Endothelial cell of umbilical vein (primary cell): ENCODE data around the gene ZNF598. TPM values are rescaled to one million over a fixed set of nuclear protein-coding genes. Genes with fewer than 3 reads are reported as not detected.

Experiments
- BruUV-seq: library from RNA; stranded (reverse); fragments of 400-500 nt; replicated peaks from 2 replicates; lab custom pipeline; 2021; lab: Mats Ljungman, UMichigan
- CTCF ChIA-PET: fragments of 300-600, 350-600 bp; sonication (Branson Sonifier 250); formaldehyde crosslinking; loops from one replicate; lab custom pipeline; 2021; ENCODE audit warnings: antibody characterized with exemption, inconsistent platforms; lab: Charles Lee
- POLR2A ChIA-PET: fragments of 300-600, 350-600 bp; sonication (Branson Sonifier 250); formaldehyde crosslinking; loops from one replicate; lab custom pipeline; 2021; ENCODE audit warnings: antibody characterized with exemption, inconsistent platforms; lab: Charles Lee
- DNase-seq: peaks from one replicate; pipeline ENCODE4 v3.0.0-alpha.2; 2011; ENCODE audit warnings: low read depth, low spot score
- FAIRE-seq: peaks from 2 replicates; lab custom pipeline; 2011; peaks lifted over from hg19 to GRCh38; lab: Jason Lieb, UNC
- H2AFZ ChIP-seq: 2 replicates; pipeline ENCODE4 v1.6.0; 2012; ENCODE audit warnings: low read depth, low read length, control low read depth, inconsistent platforms
- H3K27ac ChIP-seq: 2 replicates; pipeline ENCODE4 v1.5.1; 2011; ENCODE audit warnings: low read depth, mild to moderate bottlenecking, control low read depth, low read length, moderate library complexity; ENCODE audit not compliant: insufficient read depth
- H3K27me3 ChIP-seq, 2 experiments: 2 replicates each; pipeline versions ENCODE4 v1.6.0 to v1.6.1; 2011; ENCODE audit warnings: low read length in 2 of 2, mixed read lengths in 1 of 2; ENCODE audit not compliant: control insufficient read depth in 2 of 2, insufficient read depth in 2 of 2
- H3K36me3 ChIP-seq, 2 experiments: 2 replicates in 1 of 2; 3 replicates in 1 of 2; pipeline ENCODE4 v1.5.1; 2011; ENCODE audit warnings: low read length in 2 of 2, mild to moderate bottlenecking in 1 of 2, moderate library complexity in 1 of 2; ENCODE audit not compliant: control insufficient read depth in 2 of 2, insufficient read depth in 2 of 2; ENCODE audit errors: extremely low read depth in 1 of 2
- H3K4me1 ChIP-seq: 3 replicates; pipeline ENCODE4 v1.5.1; 2011; ENCODE audit warnings: mild to moderate bottlenecking, low read length; ENCODE audit not compliant: control insufficient read depth, insufficient read depth; ENCODE audit errors: extremely low read depth
- H3K4me2 ChIP-seq: 2 replicates; pipeline ENCODE4 v1.6.1; 2011; ENCODE audit warnings: low read length, control low read depth, mixed read lengths; ENCODE audit not compliant: insufficient read depth
- H3K4me3 ChIP-seq, 3 experiments: fragments of 200-600 bp in 1 of 3; sonication (generic), shearing (Covaris generic) in 1 of 3; replicated peaks in 1 of 3; 2 replicates each; pipeline ENCODE4 v1.5.1; 2011 to 2016; ENCODE audit warnings: control low read depth in 3 of 3, low read length in 3 of 3, mild to moderate bottlenecking in 2 of 3, inconsistent platforms in 1 of 3, low read depth in 1 of 3, moderate library complexity in 1 of 3; ENCODE audit not compliant: insufficient read depth in 1 of 3
- H3K79me2 ChIP-seq: 2 replicates; pipeline ENCODE4 v1.6.0; 2012; ENCODE audit warnings: low read length, inconsistent platforms; ENCODE audit not compliant: control insufficient read depth, insufficient read depth
- H3K9ac ChIP-seq: replicated peaks from 2 replicates; pipeline ENCODE3; 2011; ENCODE audit warnings: low read length, control low read depth; ENCODE audit not compliant: insufficient read depth; ENCODE audit errors: extremely low read depth
- H3K9me1 ChIP-seq: replicated peaks from 3 replicates; pipeline ENCODE4 v1.6.0; 2011; ENCODE audit warnings: mild to moderate bottlenecking, low read length; ENCODE audit not compliant: control insufficient read depth, insufficient read depth; ENCODE audit errors: extremely low read depth
- H3K9me3 ChIP-seq: replicated peaks from 2 replicates; pipeline ENCODE4 v1.5.1; 2012; ENCODE audit warnings: low read length, inconsistent platforms; ENCODE audit not compliant: control insufficient read depth, insufficient read depth
- H4K20me1 ChIP-seq: replicated peaks from 2 replicates; pipeline ENCODE3; 2011; ENCODE audit warnings: mild to moderate bottlenecking, low read length; ENCODE audit not compliant: control insufficient read depth, insufficient read depth; ENCODE audit errors: extremely low read depth
- CTCF ChIP-seq, 2 donors: IDR thresholded peaks; 1 replicate in 1 of 2; 2 replicates in 1 of 2; pipeline ENCODE4 v1.5.1; 2011; ENCODE audit warnings: low read length in 2 of 2, mild to moderate bottlenecking in 2 of 2, moderate library complexity in 2 of 2, control low read depth in 1 of 2, inconsistent platforms in 1 of 2, low read depth in 1 of 2; ENCODE audit not compliant: insufficient read depth in 1 of 2; ENCODE audit errors: extremely low read depth in 1 of 2
- EZH2 ChIP-seq: IDR thresholded peaks from 2 replicates; pipeline ENCODE4 v1.6.1; 2012; ENCODE audit warnings: borderline replicate concordance, low read depth, mild to moderate bottlenecking, moderate library complexity, low read length, inconsistent platforms; ENCODE audit not compliant: severe bottlenecking
- FOS ChIP-seq: IDR thresholded peaks from 2 replicates; pipeline ENCODE4 v1.6.1; 2011; ENCODE audit warnings: mild to moderate bottlenecking, low read length, moderate library complexity, borderline replicate concordance; ENCODE audit not compliant: insufficient read depth
- GATA2 ChIP-seq: IDR thresholded peaks from 2 replicates; pipeline ENCODE4 v1.7.0; 2011; ENCODE audit warnings: low read depth, mild to moderate bottlenecking, moderate library complexity, mixed read lengths, low read length; ENCODE audit not compliant: insufficient read length, insufficient read depth
- JUN ChIP-seq: IDR thresholded peaks from 2 replicates; pipeline ENCODE4 v1.6.1; 2011; ENCODE audit warnings: borderline replicate concordance, low read depth; ENCODE audit not compliant: insufficient read length, insufficient read depth
- MYC ChIP-seq: IDR thresholded peaks from one replicate; pipeline ENCODE4 v1.6.1; 2011; ENCODE audit warnings: mild to moderate bottlenecking, low read depth, low read length
- POLR2A ChIP-seq: IDR thresholded peaks from 2 replicates; pipeline ENCODE4 v1.6.1; 2012; ENCODE audit warnings: low read depth, mild to moderate bottlenecking, control low read depth, low read length
- POLR2AphosphoS5 ChIP-seq: IDR thresholded peaks from 2 replicates; pipeline ENCODE4 v1.6.1; 2012; ENCODE audit warnings: low read depth, mild to moderate bottlenecking, control low read depth, low read length, moderate library complexity; ENCODE audit not compliant: insufficient read depth
- dilution Hi-C: fragments of 300-500 bp; cut with MboI; formaldehyde crosslinking; loops from one replicate; pipeline ENCODE4 v1.15.0; 2019; ENCODE audit warnings: low sequenced_read_pairs; ENCODE audit not compliant: extremely low pct_ligation_motif_present
- intact Hi-C: fragments of 100-400 bp; cut with micrococcal nuclease; formaldehyde crosslinking; loops from one replicate; pipeline ENCODE4 v1.10.0; 2022
- polyA plus RNA-seq, 4 experiments: library from polyadenylated mRNA; depleted of rRNA in 3 of 4; stranded (reverse) in 3 of 4; unstranded in 1 of 4; fragments of >200 nt; gene quantifications; 2 replicates each; pipeline versions ENCODE4 v1.2.1 to v1.2.3, GENCODE V29; 2011 to 2012; ENCODE audit warnings: missing spikeins in 1 of 4
- total RNA-seq: library from RNA; stranded (reverse); gene quantifications from 2 replicates; pipeline ENCODE4 v1.2.3, GENCODE V29; 2021
- TF ChIP-seq, protein P1 (sequence below): IDR thresholded peaks from 2 replicates; pipeline ENCODE4 v1.6.1; 2011; ENCODE audit not compliant: insufficient read depth, insufficient read length

ZNF598 gene
- total and polyA plus RNA-seq, 2 donors (not counting 3 experiments of a cell fraction or from before 2014, with no cell fraction given), result 43.3 to 67.0 TPM

DNA sequence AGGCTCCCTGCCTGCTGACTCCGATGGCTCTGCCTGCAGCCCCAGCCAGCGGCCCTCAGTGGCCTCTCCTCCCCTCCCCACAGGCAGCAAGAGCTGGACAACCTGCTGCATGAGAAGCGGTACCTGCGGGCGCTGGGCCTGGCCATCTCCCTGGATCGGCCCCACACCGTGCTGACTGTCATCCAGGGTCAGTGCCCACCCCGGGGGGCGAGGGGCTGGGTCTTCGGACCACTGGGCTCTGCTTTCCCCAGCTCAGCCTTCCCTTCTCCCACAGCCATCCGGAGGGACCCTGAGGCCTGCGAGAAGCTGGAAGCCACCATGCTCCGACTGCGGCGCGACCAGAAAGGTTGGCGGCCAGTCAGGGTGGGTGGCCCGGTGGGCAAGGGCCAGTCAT, 31.7 kb downstream of the ZNF598 start:
- Histone ChIP-seq H3K4me1 (peaks cover under 1% of the 10 kb centered on the region), H3K9me1 (no peaks in the 10 kb centered on the region), H3K4me2 (no peak overlapping the region), H3K36me3 (peaks cover 9 to 37% of the 10 kb centered on the region in 2 experiments), H3K9ac (no peak overlapping the region), H4K20me1 (no peaks in the 10 kb centered on the region), H3K79me2 (peaks cover 6% of the 10 kb centered on the region), H3K27me3 (peaks cover 34 to 37% of the 10 kb centered on the region in 2 experiments), H2AFZ (no peak overlapping the region), H3K4me3 (no peak overlapping the region), H3K27ac (no peak overlapping the region), H3K9me3 (no peaks in the 10 kb centered on the region)
- dilution Hi-C loops (no loop called here), intact Hi-C loops (no loop called here)
- DNase-seq, result no peak
- BruUV-seq, result TSS peak; percentile 4
- POLR2A ChIA-PET, result no interaction called here
- no peak for FAIRE-seq
- TF ChIP-seq EZH2, result no peak
- no peak for TF ChIP-seq FOS
- TF ChIP-seq POLR2A, result no peak
- TF ChIP-seq, protein P1, sequence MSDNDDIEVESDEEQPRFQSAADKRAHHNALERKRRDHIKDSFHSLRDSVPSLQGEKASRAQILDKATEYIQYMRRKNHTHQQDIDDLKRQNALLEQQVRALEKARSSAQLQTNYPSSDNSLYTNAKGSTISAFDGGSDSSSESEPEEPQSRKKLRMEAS, result no peak
- no peak for TF ChIP-seq GATA2
- no peak for TF ChIP-seq POLR2AphosphoS5
- no peak for TF ChIP-seq MYC
- TF ChIP-seq CTCF (IDR thresholded peaks at IDR 0.05; ENCODE audit: extremely low read depth in 1 of 2, insufficient read depth in 1 of 2, low read depth in 1 of 2, low read length in 2 of 2), result no peak
- TF ChIP-seq JUN, result no peak
- CTCF ChIA-PET, result no interaction called here
